Measurements from ENCODE around the gene PNMA6A. TPM values are rescaled to one million over a fixed set of nuclear protein-coding genes. Genes with fewer than 3 reads are reported as not detected.
"Not testable (repeated sequence)": the region's sequence is repeated elsewhere in the genome, so short reads cannot be mapped to it uniquely, and the experiment has no call there.

Gene PNMA6A
- 4.9 to 5.2 TPM (median 5.1 TPM) in 3 replicates for total RNA-seq

- H3K9me3 Mint-ChIP-seq; H3K27ac Mint-ChIP-seq; H3K27me3 Mint-ChIP-seq (ENCODE audit: low read depth); H3K4me3 Mint-ChIP-seq; H3K4me1 Mint-ChIP-seq; H3K36me3 Mint-ChIP-seq; DNase-seq (ENCODE audit: low spot score in 2 of 2, unreplicated experiment in 2 of 2): not testable (repeated sequence)
Observed at GRCh38 chrX:153071909-153072583, at the start of gene PNMA6A. PNMA6A (plus strand) TSS chrX:153072454; CDS start chrX:153073063, 609 bp downstream.

DNA sequence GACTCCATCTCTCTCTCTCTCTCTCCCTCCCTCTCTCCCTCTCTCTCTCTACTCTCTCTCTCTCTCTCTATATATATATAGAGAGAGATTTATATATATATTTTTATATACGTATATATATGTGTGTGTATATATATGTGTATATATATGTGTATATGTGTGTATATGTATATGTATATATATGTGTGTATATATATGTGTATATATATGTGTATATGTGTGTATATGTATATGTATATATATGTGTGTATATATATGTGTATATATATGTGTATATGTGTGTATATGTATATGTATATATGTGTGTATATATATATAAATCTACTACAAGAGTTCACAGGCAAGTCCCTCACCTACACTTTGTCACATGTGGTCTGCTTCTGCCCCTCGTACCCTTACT, 45.8 kb upstream of the PNMA6A start:
- peaks cover 11% of the 10 kb centered on the region for H3K27me3 Mint-ChIP-seq (ENCODE audit: low read depth)
- not testable (repeated sequence) for H3K4me3 Mint-ChIP-seq; H3K27ac Mint-ChIP-seq; DNase-seq (ENCODE audit: low spot score in 2 of 2, unreplicated experiment in 2 of 2); H3K4me1 Mint-ChIP-seq; H3K36me3 Mint-ChIP-seq
- peaks cover 19% of the 10 kb centered on the region for H3K9me3 Mint-ChIP-seq

DNA sequence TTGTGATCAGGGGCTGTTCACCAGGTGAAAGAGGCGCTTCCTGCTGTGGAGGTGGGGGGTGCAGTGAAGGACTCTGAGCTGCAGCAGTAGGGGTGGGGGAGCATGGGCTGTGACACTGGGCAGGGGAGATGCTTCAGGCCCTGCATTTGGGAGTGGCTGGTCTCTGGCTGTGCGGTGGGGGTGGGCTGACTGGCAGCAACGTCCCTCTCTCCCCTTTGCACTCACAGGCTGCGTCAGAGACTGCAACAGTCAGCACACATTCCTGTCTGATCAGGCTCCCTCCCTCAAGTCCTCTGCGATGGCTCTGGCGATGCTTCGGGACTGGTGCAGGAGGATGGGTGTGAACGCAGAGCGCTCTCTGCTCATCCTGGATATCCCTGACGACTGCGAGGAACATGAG, 43.8 kb upstream of the PNMA6A start:
- H3K4me1 Mint-ChIP-seq; DNase-seq (ENCODE audit: low spot score in 2 of 2, unreplicated experiment in 2 of 2); H3K27ac Mint-ChIP-seq; H3K36me3 Mint-ChIP-seq; H3K4me3 Mint-ChIP-seq; H3K27me3 Mint-ChIP-seq (ENCODE audit: low read depth): not testable (repeated sequence)
- H3K9me3 Mint-ChIP-seq: peaks cover 22% of the 10 kb centered on the region

DNA sequence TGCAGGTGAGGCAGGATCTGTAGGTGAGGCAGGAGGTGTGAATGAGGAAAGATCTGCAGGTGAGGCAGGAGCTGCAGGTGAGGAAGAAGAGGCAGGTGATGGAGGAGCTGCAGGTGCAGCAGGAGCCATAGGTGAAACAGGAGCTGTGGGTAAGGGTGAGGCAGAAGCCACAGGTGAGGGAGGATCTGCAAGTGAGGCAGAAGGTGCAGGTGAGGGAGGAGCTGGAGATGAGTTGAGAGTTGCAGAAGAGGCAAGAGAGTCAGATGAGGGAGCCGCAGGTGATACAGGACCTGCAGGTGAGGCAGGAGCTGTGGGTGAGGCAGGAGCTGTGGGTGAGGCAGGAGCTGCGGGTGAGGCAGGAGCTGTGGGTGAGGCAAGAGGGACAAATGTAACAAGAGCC, 43.1 kb upstream of the PNMA6A start:
- Mint-ChIP-seq H3K9me3 (peaks cover 23% of the 10 kb centered on the region), H3K27ac (no peak overlapping the region), H3K4me1 (peaks cover 2% of the 10 kb centered on the region), H3K27me3 (ENCODE audit: low read depth) (no peaks in the 10 kb centered on the region), H3K36me3 (no peaks in the 10 kb centered on the region), H3K4me3 (no peak overlapping the region)
- DNase-seq (ENCODE audit: low spot score in 2 of 2, unreplicated experiment in 2 of 2): no peak
- TF ChIP-seq, protein P1, sequence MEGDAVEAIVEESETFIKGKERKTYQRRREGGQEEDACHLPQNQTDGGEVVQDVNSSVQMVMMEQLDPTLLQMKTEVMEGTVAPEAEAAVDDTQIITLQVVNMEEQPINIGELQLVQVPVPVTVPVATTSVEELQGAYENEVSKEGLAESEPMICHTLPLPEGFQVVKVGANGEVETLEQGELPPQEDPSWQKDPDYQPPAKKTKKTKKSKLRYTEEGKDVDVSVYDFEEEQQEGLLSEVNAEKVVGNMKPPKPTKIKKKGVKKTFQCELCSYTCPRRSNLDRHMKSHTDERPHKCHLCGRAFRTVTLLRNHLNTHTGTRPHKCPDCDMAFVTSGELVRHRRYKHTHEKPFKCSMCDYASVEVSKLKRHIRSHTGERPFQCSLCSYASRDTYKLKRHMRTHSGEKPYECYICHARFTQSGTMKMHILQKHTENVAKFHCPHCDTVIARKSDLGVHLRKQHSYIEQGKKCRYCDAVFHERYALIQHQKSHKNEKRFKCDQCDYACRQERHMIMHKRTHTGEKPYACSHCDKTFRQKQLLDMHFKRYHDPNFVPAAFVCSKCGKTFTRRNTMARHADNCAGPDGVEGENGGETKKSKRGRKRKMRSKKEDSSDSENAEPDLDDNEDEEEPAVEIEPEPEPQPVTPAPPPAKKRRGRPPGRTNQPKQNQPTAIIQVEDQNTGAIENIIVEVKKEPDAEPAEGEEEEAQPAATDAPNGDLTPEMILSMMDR (IDR thresholded peaks at IDR 0.05; ENCODE audit: unreplicated experiment): no peak

DNA sequence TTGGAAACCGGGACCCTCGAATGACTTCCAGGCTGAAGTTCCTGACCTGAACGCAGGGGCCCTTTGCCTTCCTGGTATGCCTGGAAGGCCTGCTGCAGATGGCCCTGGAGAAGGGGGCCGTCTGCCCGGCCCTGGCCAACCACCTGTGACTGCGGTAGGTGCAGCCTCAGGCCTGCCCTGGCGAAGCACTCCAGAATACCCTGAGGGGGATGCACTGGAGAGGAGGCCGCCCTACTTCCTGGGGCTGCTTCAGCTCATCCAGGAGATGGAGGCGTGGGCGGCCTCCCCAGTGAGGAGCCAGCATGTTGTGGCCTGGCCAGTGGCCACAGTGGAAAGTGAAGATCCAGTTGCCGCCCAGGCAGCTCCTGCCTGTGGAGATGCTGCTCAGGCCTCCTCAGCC, 42.4 kb upstream of the PNMA6A start:
- H3K9me3 Mint-ChIP-seq: peaks cover 25% of the 10 kb centered on the region

DNA sequence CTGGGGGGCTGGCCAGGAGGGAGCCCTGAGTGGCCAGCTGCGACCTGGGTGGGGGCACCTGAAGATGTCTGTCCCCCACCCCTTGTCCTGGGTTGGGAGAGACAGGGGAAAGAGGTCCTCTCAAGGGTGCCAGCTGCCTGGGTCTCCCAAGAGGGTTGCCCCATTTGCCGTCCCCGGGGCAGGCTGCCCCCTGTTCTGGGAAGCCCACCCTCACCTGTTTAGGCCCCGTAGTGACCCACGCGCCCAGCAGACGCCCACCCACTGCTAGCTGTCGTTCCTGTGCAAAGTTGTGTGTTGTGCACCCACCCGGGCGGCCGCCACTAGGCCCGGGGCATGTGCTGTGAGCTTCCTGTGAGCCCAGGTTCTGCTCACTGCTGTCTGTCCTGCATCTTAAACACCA, 41.5 kb upstream of the PNMA6A start:
- TF ChIP-seq, protein P1 (IDR thresholded peaks at IDR 0.05; ENCODE audit: unreplicated experiment): no peak
- Mint-ChIP-seq H3K27ac (no peak overlapping the region), H3K27me3 (ENCODE audit: low read depth) (peaks cover 1% of the 10 kb centered on the region), H3K4me1 (peaks cover 2% of the 10 kb centered on the region), H3K4me3 (no peak overlapping the region), H3K9me3 (peaks cover 25% of the 10 kb centered on the region), H3K36me3 (no peaks in the 10 kb centered on the region)
- no peak for DNase-seq (ENCODE audit: low spot score in 2 of 2, unreplicated experiment in 2 of 2)

More for the DNA sequence above, 42.4 kb upstream of the PNMA6A start:
- no peak overlapping the region for H3K27ac Mint-ChIP-seq
- TF ChIP-seq, protein P1 (IDR thresholded peaks at IDR 0.05; ENCODE audit: unreplicated experiment): no peak
- peaks cover 1% of the 10 kb centered on the region for H3K27me3 Mint-ChIP-seq (ENCODE audit: low read depth)
- H3K36me3 Mint-ChIP-seq: no peaks in the 10 kb centered on the region
- no peak overlapping the region for H3K4me3 Mint-ChIP-seq
- peaks cover 2% of the 10 kb centered on the region for H3K4me1 Mint-ChIP-seq
- DNase-seq (ENCODE audit: low spot score in 2 of 2, unreplicated experiment in 2 of 2): no peak

- TF ChIP-seq, protein P1 (IDR thresholded peaks at IDR 0.05; ENCODE audit: unreplicated experiment): peak; percentile 71
- H3K27ac Mint-ChIP-seq: no peak overlapping the region
- peaks cover 2% of the 10 kb centered on the region for H3K4me1 Mint-ChIP-seq
- peak overlapping the region; percentile 45 for H3K4me3 Mint-ChIP-seq
- peaks cover 26% of the 10 kb centered on the region for H3K9me3 Mint-ChIP-seq
- DNase-seq (ENCODE audit: low spot score in 2 of 2, unreplicated experiment in 2 of 2): peak in 1 of 2 experiments; percentile 79
- peaks cover 1% of the 10 kb centered on the region for H3K27me3 Mint-ChIP-seq (ENCODE audit: low read depth)
- H3K36me3 Mint-ChIP-seq: no peaks in the 10 kb centered on the region
Observed at GRCh38 chrX:153032397-153033118, 39.7 kb upstream of the PNMA6A start.
